Ascending aorta (tissue), 2 donors: ENCODE results near the gene DGCR6L. TPM values are rescaled to one million over a fixed set of nuclear protein-coding genes. Genes with fewer than 3 reads are reported as not detected.
"Not testable (repeated sequence)": the region's sequence is repeated elsewhere in the genome, so short reads cannot be mapped to it uniquely, and the experiment has no call there.

Experiments
- DNase-seq, 2 donors: peaks; one replicate each; pipeline ENCODE4 v3.0.0-alpha.2; 2019; ENCODE audit warnings: low spot score in 2 of 2
- H3K27ac ChIP-seq, 2 donors: fragments of 200-600 bp; sonication (generic); one replicate each; pipeline ENCODE4 v1.5.1; 2016 to 2017; ENCODE audit warnings: mild to moderate bottlenecking in 1 of 2
- H3K27me3 ChIP-seq: fragments of 200-600 bp; sonication (generic); one replicate; pipeline ENCODE4 v1.5.1; 2017
- H3K36me3 ChIP-seq, 2 donors: fragments of 200-600 bp; sonication (generic); one replicate each; pipeline ENCODE4 v1.5.1; 2016
- H3K4me1 ChIP-seq, 2 donors: fragments of 200-600 bp; sonication (generic); one replicate each; pipeline ENCODE4 v1.5.1; 2016 to 2017; ENCODE audit warnings: mild to moderate bottlenecking in 1 of 2
- H3K4me3 ChIP-seq, 2 donors: fragments of 200-600 bp; sonication (generic); one replicate each; pipeline ENCODE4 v1.5.1; 2016 to 2017; ENCODE audit warnings: mild to moderate bottlenecking in 1 of 2
- H3K9me3 ChIP-seq, 2 donors: fragments of 200-600 bp; sonication (generic); one replicate each; pipeline ENCODE4 v1.5.1; 2016
- CTCF ChIP-seq, 3 experiments: fragments of 200-600 bp in 2 of 3; fragments of 450-650 bp in 1 of 3; sonication (generic) in 2 of 3; IDR thresholded peaks; one replicate each; pipeline ENCODE4 v1.5.1; 2016 to 2019; ENCODE audit warnings: antibody characterized with exemption in 3 of 3, mild to moderate bottlenecking in 1 of 3, moderate library complexity in 1 of 3
- intact Hi-C: fragments of 100-400 bp; cut with DNase I; formaldehyde crosslinking; loops from one replicate; pipeline ENCODE4 v1.15.1; 2023
- total RNA-seq: library from RNA; depleted of rRNA; stranded (reverse); fragments of >200 nt; gene quantifications from one replicate; pipeline ENCODE4 v1.1.0, GENCODE V29; 2016

The DGCR6L gene
- total RNA-seq, 1 donor from 2014 or later: 42.1 TPM

DNA sequence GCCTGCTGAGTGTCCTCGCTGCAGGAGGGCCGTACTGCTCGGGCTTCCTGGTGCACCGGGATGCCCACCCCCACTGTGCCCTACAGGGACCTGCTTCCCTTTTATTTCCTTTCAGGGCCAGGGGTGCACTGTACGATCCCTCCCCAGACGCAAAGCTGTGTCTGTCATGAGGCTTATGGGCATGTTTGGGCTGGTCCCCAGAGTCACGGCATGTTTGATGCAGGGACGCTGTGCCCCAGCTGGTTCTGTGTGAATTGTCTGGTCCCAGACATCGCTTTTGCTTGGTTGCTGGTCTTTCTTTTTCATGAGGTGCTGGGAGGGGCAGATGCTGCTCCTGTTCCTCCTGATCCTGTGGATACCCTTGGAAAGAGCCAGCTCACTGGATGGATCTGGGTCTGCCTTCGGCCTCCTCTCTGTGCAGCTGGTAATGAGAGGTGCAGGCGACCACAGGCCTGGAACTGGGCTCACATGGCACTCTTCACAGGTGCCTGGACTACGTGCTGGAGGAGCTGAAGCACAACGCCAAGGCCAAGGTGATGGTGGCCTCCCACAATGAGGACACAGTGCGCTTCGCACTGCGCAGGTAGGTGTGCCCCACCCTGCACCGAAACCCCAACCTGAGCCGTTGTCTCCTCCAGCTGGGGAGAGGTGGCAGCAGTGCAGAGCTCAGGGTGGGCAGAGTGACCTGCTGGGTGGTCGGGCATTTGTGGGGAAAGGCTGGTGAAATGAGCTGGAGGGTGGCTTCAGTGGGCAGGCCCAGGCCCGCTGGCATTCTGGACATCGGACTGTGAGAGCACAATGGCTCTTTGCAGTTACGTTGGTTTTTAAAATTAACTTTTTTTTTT lies 10.8 kb downstream of the DGCR6L start:
- H3K4me3 ChIP-seq, H3K27me3 ChIP-seq, H3K36me3 ChIP-seq, intact Hi-C loops, H3K4me1 ChIP-seq, H3K27ac ChIP-seq, H3K9me3 ChIP-seq: not testable (repeated sequence)
- peak in 1 of 2 donors; percentile 38 for DNase-seq

DNA sequence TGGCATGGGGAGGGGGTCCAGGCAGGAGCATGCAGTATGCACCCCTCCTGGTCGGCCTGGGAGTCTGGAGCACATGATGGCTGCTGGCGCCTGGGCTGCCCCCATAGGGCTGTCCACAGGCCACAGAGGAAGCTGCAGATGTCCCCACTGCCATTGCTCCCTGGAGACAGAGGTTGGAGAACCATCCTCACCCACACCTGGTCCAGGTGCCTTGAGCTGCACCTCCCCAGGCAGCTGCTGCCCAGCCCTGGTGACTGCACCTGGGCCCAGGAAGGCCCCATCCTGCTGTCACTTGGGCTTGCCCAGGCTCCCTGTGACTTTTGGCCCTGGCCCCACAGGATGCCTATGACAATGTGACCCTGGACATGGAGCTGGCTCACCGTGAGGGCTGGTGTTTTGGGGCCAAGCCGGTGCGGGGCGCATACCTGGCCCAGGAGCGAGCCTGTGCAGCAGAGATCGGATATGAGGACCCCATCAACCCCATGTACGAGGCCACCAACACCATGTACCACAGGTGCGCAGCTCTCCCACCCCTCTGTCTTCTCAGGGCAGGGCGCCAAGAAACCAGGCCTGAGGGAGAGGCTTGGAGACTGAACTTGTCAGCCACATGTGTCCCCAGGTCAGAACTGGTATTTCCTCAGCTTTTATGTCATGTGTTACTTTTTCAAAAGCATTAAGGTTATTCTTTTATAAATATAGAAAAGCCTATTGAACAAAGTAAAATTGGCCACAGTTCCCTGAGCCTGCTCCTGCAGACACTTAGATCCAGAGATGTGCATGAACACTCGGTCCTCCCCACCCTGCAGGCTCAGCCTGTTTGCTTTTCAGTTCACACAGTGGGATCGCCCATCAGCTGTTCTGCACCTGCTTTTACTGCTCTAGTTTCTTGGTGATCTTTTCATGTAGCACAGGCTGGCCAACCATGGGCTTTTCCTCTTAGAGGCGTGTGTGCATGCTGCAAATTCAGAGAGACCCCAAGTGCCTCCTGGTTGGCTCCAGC lies 12.1 kb downstream of the DGCR6L start:
- H3K36me3 ChIP-seq, H3K27ac ChIP-seq, H3K4me3 ChIP-seq, intact Hi-C loops, H3K27me3 ChIP-seq, H3K4me1 ChIP-seq, H3K9me3 ChIP-seq: not testable (repeated sequence)
- peak in 1 of 2 donors; percentile 15 for DNase-seq

DNA sequence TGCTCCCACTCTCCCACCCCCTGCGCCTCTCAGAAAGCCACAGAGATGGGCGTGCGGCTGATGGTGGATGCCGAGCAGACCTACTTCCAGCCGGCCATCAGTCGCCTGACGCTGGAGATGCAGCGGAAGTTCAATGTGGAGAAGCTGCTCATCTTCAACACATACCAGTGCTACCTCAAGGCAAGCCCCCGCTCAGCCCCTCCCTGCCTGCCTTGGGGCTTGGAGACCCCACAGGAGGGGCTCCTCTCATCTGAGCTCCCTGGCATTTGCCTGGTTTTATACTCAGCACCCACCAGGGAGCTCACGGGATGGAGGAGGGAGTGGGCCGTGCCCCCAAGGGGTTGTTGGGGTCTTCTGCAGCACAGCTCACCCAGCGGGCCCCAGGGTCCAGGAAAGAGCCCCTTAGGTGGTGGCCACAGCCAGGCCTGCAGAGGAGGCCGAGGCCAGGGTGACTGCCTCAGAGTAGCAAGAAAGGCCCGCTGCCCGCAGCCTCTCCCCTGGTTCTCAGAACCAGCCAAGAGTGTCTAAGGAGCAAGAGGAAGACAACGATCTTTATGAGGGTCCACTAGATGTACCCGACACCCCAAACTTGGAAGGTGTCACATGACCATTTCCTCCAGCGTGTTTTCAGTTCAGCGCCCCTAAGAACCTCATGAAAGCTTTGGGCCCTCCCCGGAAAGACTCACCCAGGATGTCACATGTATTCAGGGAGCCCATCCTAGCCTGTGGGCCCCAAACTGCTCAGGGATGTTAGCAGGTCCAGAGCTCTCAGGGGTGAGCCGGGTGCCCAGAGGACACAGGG lies 13.0 kb downstream of the DGCR6L start:
- H3K4me3 ChIP-seq, intact Hi-C loops, H3K27me3 ChIP-seq, DNase-seq, H3K36me3 ChIP-seq, H3K4me1 ChIP-seq, H3K9me3 ChIP-seq, H3K27ac ChIP-seq: not testable (repeated sequence)

DNA sequence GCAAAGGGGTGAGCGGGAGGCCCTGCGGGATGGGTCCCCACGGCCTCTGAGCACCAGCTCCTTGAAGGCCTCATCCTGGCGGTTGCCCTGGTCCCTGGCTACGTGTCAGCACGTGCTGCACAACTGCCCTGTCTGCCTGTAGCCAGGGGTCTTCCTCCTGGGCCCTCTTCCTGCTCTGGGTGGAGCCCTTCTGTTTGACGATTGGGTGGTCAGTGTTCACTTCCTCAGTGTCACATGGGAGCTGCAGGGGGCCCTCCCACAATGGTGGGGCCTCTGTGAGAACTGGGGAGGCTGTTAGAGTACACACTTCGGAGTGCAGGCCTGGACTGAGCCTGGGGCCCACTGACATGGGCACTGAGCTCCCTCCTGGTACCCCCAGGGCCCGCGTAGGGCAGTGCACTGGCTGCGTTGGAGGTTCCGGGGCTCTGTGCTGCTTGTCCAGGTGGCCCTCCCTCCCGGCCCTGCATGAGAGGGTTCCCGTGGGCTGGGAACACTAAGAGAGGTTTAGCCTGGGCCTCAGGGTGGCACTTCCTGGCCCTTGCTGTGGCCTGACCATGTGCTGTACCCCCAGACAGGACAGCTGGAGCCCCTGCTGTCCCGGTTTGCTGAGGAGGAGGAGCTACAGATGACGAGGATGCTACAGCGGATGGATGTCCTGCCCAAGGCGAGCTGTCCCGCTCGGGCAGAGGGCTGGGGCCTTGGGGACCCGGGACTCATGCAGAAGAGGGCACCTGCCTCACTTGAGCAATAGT lies 13.8 kb downstream of the DGCR6L start:
- intact Hi-C loops: no loop called here
- no peak for DNase-seq
- Histone ChIP-seq H3K4me3 (no peak overlapping the region), H3K9me3 (no peaks in the 10 kb centered on the region), H3K27me3 (no peaks in the 10 kb centered on the region), H3K4me1 (no peaks in the 10 kb centered on the region), H3K27ac (no peak overlapping the region), H3K36me3 (no peaks in the 10 kb centered on the region)
- TF ChIP-seq CTCF (IDR thresholded peaks at IDR 0.05): no peak

DNA sequence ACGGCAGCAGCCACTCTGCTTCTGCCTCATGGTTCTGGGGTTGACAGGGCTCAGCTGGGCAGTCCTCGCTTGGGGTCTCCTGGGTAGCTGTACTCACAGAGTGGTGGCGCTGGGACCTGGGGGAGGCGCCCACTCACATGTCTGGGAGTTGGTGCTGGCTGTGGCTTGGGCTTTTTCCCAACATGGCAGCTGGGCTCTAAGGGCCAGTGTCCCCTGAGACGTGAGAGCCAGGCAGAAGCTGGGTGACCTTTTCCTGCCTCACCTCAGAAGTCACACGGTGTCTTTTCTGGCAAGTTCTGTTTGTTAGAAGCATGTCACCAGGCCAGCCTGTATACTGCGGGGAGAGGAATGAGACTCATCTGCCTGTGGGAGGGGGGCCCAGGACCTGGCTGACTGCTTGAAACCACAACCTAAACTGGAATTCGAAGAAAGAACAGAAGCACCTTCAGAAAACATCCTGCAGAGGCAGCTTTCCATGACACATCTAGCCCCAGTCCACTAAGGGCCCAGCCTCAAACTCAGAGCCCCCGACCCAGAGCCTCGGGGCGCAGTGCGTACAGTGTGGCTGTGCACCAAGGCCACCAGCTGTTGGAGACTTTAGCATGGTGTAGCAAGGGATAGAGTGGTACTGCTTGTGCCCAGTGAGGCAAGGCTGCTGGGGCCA lies 14.5 kb downstream of the DGCR6L start:
- H3K4me1 ChIP-seq, H3K27me3 ChIP-seq, intact Hi-C loops, H3K36me3 ChIP-seq, H3K9me3 ChIP-seq, H3K4me3 ChIP-seq, H3K27ac ChIP-seq, DNase-seq: not testable (repeated sequence)

- DNase-seq: no peak
- no peaks in the 10 kb centered on the region for H3K27me3 ChIP-seq
Observed at GRCh38 chr22:20304646-20305045, 15.2 kb downstream of the DGCR6L start.

DNA sequence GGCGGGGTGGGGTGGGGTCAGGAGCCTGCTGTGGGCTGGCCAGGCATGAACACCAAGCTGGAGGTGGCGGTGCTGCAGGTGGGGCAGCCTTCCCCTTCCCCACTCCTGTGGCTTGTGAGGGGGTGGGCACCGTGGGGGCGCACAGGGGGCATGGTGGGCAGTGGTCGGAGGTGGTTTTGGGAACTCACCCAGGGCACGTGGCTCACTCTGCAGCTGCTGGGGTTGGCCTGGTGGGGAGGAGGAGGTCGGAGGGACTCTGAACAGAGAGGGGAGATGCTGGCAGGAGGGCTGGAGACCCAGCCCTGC lies 16.7 kb downstream of the DGCR6L start:
- DNase-seq, H3K27ac ChIP-seq, H3K36me3 ChIP-seq, H3K4me3 ChIP-seq, H3K9me3 ChIP-seq, H3K27me3 ChIP-seq, intact Hi-C loops: not testable (repeated sequence)
- H3K4me1 ChIP-seq: peaks cover 3 to 12% of the 10 kb centered on the region in 2 donors

More at GRCh38 chr22:20304646-20305045, 15.2 kb downstream of the DGCR6L start:
- no peak for TF ChIP-seq CTCF (IDR thresholded peaks at IDR 0.05)
- Histone ChIP-seq H3K27ac (no peak overlapping the region), H3K36me3 (no peaks in the 10 kb centered on the region), H3K9me3 (no peaks in the 10 kb centered on the region), H3K4me3 (no peak overlapping the region), H3K4me1 (peaks cover 3 to 6% of the 10 kb centered on the region in 2 donors)
- intact Hi-C loops: no loop called here
